Measurements from ENCODE around the gene XAF1. TPM values are rescaled to one million over a fixed set of nuclear protein-coding genes. Genes with fewer than 3 reads are reported as not detected.

XAF1 gene
- total and polyA plus RNA-seq, 9 donors: 33.3 to 111 (median 81.4) TPM

GRCh38 chr17:6775871-6776405 lies 20.1 kb downstream of the XAF1 start, which contains the start of gene FBXO39:
TSS of gene FBXO39 (plus strand) at chr17:6776215. CDS start at chr17:6779869, 3,654 bp downstream.
- H3K27me3 ChIP-seq: no peaks in the 10 kb centered on the region
- DNase-seq: peak in 3 of 5 donors; percentile 19 to 52 (median 37)
- intact Hi-C loops (cut with DNase I): no loop called here
- TF ChIP-seq POLR2A (IDR thresholded peaks at IDR 0.05) (no peak), EP300 (IDR thresholded peaks at IDR 0.05) (no peak)
- no peak within 1 kb of the TSS for H3K4me3 ChIP-seq
- WGBS, 3 donors: 1 to 5% (median 2%) methylated on average over 46 to 49 of the region's 49 CpGs
- H3K9me3 ChIP-seq: peaks cover 0 to 13% of the 10 kb centered on the region in 2 donors
- peaks cover 6% of the 10 kb centered on the region for H3K36me3 ChIP-seq
- no peak within 1 kb of the TSS for H3K27ac ChIP-seq
- peaks cover 2% of the 10 kb centered on the region for H3K4me1 ChIP-seq (ENCODE audit: insufficient read depth)

GRCh38 chr17:6779411-6779810 lies 23.6 kb downstream of the XAF1 start:
- H3K9me3 ChIP-seq: no peaks in the 10 kb centered on the region
- peaks cover 2% of the 10 kb centered on the region for H3K4me1 ChIP-seq (ENCODE audit: insufficient read depth)
- no peak for TF ChIP-seq EP300 (IDR thresholded peaks at IDR 0.05)
- no peak for TF ChIP-seq POLR2A (IDR thresholded peaks at IDR 0.05)
- TF ChIP-seq CTCF (IDR thresholded peaks at IDR 0.05): no peak
- no peaks in the 10 kb centered on the region for H3K27me3 ChIP-seq
- no peaks in the 10 kb centered on the region for H3K36me3 ChIP-seq
- H3K4me3 ChIP-seq: no peak overlapping the region
- 52 to 60% (median 56%) methylated on average over 2 of the region's 2 CpGs for WGBS, 3 donors
- no peak for DNase-seq
- intact Hi-C loops (cut with DNase I): no loop called here
- no peak overlapping the region for H3K27ac ChIP-seq

GRCh38 chr17:6780001-6780400 lies 24.2 kb downstream of the XAF1 start:
- Histone ChIP-seq H3K9me3 (no peaks in the 10 kb centered on the region), H3K4me1 (ENCODE audit: insufficient read depth) (peaks cover 2% of the 10 kb centered on the region), H3K4me3 (no peak overlapping the region), H3K36me3 (no peaks in the 10 kb centered on the region), H3K27me3 (no peaks in the 10 kb centered on the region), H3K27ac (no peak overlapping the region)
- TF ChIP-seq POLR2A (IDR thresholded peaks at IDR 0.05): no peak
- no peak for TF ChIP-seq EP300 (IDR thresholded peaks at IDR 0.05)
- no peak for TF ChIP-seq CTCF (IDR thresholded peaks at IDR 0.05)
- DNase-seq: no peak
- intact Hi-C loops (cut with DNase I): no loop called here
- 78 to 80% (median 79%) methylated on average over 8 of the region's 8 CpGs for WGBS, 3 donors

GRCh38 chr17:6780886-6781285 lies 25.0 kb downstream of the XAF1 start:
- H3K36me3 ChIP-seq: no peaks in the 10 kb centered on the region
- no peak overlapping the region for H3K27ac ChIP-seq
- TF ChIP-seq CTCF (IDR thresholded peaks at IDR 0.05) (no peak), EP300 (IDR thresholded peaks at IDR 0.05) (no peak), POLR2A (IDR thresholded peaks at IDR 0.05) (no peak)
- intact Hi-C loops (cut with DNase I): no loop called here
- no peaks in the 10 kb centered on the region for H3K9me3 ChIP-seq
- H3K27me3 ChIP-seq: no peaks in the 10 kb centered on the region
- DNase-seq: no peak
- WGBS, 3 donors: 69 to 82% (median 80%) methylated on average over 3 of the region's 3 CpGs
- H3K4me3 ChIP-seq: no peak overlapping the region
- H3K4me1 ChIP-seq (ENCODE audit: insufficient read depth): peaks cover 2% of the 10 kb centered on the region

- intact Hi-C loops (cut with DNase I): no loop called here
- DNase-seq: no peak
- Histone ChIP-seq H3K9me3 (no peaks in the 10 kb centered on the region), H3K4me3 (no peak overlapping the region), H3K27ac (no peak overlapping the region), H3K4me1 (ENCODE audit: insufficient read depth) (no peaks in the 10 kb centered on the region), H3K27me3 (no peaks in the 10 kb centered on the region), H3K36me3 (no peaks in the 10 kb centered on the region)
- TF ChIP-seq POLR2A (IDR thresholded peaks at IDR 0.05) (no peak), CTCF (IDR thresholded peaks at IDR 0.05) (no peak), EP300 (IDR thresholded peaks at IDR 0.05) (no peak)
- 93 to 97% (median 95%) methylated on average over 4 of the region's 4 CpGs for WGBS, 3 donors
Observed at GRCh38 chr17:6782244-6782643, 26.4 kb downstream of the XAF1 start.
